Endometrial microvascular endothelial cells (primary cell): ENCODE data around the gene CDC42BPG. TPM values are rescaled to one million over a fixed set of nuclear protein-coding genes. Genes with fewer than 3 reads are reported as not detected.

Experiments
- in situ Hi-C: cut with HindIII; loops from 2 replicates; pipeline ENCODE4 v1.10.0; 2017; ENCODE audit warnings: low sequenced_read_pairs, low pct_unique_long_range_greater_than_20kb; ENCODE audit errors: inconsistent ontology term
- total RNA-seq: library from RNA; depleted of rRNA; stranded (reverse); fragments of >200 nt; gene quantifications from one replicate; pipeline ENCODE4 v1.2.3, GENCODE V29; 2015; ENCODE audit errors: inconsistent ontology term

The CDC42BPG gene
- total RNA-seq, 1 donor from 2014 or later, result 0.19 TPM

GRCh38 chr11:64869571-64870175 is 25.2 kb upstream of the CDC42BPG start:
- in situ Hi-C loops, result no loop called here

- in situ Hi-C loops, result no loop called here
Measured at GRCh38 chr11:64868904-64869570, 24.6 kb upstream of the CDC42BPG start.

- in situ Hi-C loops, result no loop called here
Measured at GRCh38 chr11:64867748-64868462, 23.5 kb upstream of the CDC42BPG start.

GRCh38 chr11:64866173-64866491 is 21.7 kb upstream of the CDC42BPG start:
- in situ Hi-C loops, result no loop called here

- in situ Hi-C loops, result no loop called here
Measured at GRCh38 chr11:64865286-64866172, 21.1 kb upstream of the CDC42BPG start.

- in situ Hi-C loops, result no loop called here
Measured at GRCh38 chr11:64864473-64865285, 20.2 kb upstream of the CDC42BPG start.

- in situ Hi-C loops, result no loop called here
Measured at GRCh38 chr11:64864135-64864472, 19.7 kb upstream of the CDC42BPG start.

- in situ Hi-C loops, result no loop called here
Measured at GRCh38 chr11:64863391-64864060, 19.1 kb upstream of the CDC42BPG start.

GRCh38 chr11:64862987-64863390 is 18.5 kb upstream of the CDC42BPG start:
- in situ Hi-C loops, result no loop called here

GRCh38 chr11:64861227-64861975 is 16.9 kb upstream of the CDC42BPG start:
- in situ Hi-C loops, result no loop called here

- in situ Hi-C loops, result no loop called here
Measured at GRCh38 chr11:64859542-64860414, 15.3 kb upstream of the CDC42BPG start.

- in situ Hi-C loops, result no loop called here
Measured at GRCh38 chr11:64858467-64859263, 14.2 kb upstream of the CDC42BPG start.

- in situ Hi-C loops, result no loop called here
Measured at GRCh38 chr11:64857485-64857884, 13.0 kb upstream of the CDC42BPG start.

- in situ Hi-C loops, result no loop called here
Measured at GRCh38 chr11:64856382-64857227, 12.2 kb upstream of the CDC42BPG start.
